ENCODE data around the gene LSM14B.

Gene LSM14B

GRCh38 chr20:62164879-62165761 lies 42.8 kb downstream of the LSM14B start:
- no peak for DNase-seq

GRCh38 chr20:62165762-62166399 lies 43.6 kb downstream of the LSM14B start:
- no peak for DNase-seq

- no peak for DNase-seq
Measured at GRCh38 chr20:62167474-62167873, 45.2 kb downstream of the LSM14B start.

GRCh38 chr20:62168061-62168460 lies 45.8 kb downstream of the LSM14B start:
- no peak for DNase-seq

GRCh38 chr20:62168890-62169435 lies 46.7 kb downstream of the LSM14B start:
- DNase-seq, result no peak

DNA sequence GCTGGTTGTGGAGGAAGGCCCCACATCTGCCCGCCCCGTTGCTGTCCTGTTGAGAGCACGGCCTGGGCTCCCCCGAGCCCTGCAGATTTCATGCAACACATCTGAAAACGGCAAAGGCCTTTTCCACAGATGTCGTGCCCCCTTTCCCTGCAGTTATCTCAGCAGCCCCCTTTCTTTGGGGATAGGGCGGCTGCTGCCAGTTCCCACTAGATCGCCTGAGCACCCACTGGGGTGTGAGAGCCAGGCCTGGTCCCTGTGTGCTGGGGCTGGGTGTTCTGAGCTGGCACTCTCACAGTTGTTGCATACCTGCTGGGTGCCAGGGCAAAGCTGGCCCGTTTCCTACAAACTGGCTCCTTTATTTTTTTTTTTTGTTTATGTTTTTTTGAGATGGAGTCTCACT lies 48.3 kb downstream of the LSM14B start:
- DNase-seq, result no peak

DNA sequence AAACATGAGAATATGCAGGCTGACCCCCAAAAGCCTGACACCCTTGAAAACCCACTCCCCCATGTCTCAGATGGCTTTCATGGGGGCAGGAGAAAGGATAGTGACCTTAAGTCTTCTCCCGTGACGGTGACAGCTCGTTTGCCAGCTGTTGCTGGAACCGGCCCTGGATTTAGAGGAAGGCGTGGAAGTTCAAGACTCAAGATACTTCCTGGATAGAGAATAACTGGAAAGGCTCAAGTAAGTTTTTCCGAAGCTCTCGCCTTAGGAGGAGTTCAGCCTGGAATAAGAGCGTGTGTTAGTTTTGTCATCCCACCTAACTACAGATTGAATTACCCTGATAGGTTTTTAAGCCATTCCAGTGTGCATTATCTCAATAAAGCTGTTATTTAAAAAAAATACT lies 49.0 kb downstream of the LSM14B start:
- DNase-seq, result no peak

DNA sequence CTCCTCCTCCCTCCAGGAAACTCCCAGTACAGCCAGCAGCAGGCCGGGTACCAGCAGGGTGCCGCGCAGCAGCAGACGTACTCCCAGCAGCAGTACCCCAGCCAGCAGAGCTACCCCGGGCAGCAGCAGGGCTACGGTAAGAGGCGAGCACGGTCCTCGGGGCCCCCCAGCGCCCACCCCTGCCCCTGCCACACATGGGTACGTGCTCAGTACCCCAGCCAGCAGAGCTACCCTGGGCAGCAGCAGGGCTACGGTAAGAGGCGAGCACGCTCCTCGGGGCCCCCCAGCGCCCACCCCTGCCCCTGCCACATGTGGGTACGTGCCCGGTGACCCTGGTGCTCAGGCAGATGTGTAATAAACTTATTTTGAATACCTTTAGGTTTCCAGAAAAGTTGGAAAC lies 50.4 kb downstream of the LSM14B start:
- DNase-seq, result no peak

DNA sequence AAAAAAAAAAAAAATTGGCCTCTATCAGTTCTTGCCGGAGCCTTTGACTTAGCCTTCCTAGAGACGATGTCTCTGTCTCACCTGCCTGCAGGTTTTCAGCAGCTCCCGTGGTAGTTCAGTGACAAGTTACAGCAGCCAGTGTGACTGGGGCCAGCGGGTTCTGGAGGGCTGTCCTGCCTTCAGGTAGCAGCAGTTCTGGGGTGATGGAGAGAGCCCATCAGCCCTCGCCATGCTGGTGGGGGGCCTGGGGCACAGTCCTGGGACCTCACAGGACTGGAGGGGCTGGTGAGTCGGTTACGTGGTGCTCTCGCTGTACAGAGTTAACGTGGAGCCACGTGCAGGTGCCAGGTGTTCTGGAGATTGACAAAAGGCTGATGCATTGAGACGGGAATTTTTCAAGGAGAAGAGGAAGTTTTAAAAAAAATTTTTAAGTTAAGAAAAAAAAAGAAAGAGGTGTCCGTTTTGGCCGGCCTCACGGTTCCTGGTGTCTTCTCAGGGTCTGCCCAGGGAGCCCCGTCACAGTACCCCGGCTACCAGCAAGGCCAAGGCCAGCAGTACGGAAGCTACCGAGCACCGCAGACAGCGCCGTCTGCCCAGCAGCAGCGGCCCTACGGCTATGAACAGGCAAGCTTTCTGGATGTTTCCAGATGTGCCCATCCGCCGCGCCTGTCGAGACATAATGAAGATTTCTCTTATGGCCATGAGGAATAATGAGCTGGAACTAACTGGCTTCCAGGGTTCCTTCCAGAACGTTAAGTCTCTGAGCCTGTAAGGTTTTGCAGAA lies 51.9 kb downstream of the LSM14B start:
- no peak for DNase-seq

- DNase-seq, result no peak
Measured at GRCh38 chr20:62174870-62175624, 52.8 kb downstream of the LSM14B start.

DNA sequence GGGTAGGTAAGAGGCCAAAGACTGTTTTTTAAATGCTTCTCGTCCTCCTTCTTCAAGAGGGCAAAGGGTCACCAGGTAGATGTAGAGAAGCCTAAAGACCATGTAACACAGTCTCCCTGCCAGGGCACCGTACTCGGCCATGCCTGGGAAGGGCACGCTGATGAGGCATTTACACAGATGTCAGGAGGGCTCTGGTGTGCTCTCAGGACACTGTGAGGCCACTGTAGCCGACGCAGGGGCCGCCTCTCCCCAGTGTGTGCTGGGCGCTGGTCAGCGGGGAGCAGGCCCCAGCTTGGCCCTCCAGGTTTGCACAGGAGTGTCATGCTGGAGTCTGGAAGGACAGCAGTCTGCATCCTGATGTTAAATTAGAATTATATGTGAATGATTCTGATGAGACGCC lies 53.4 kb downstream of the LSM14B start:
- no peak for DNase-seq

DNA sequence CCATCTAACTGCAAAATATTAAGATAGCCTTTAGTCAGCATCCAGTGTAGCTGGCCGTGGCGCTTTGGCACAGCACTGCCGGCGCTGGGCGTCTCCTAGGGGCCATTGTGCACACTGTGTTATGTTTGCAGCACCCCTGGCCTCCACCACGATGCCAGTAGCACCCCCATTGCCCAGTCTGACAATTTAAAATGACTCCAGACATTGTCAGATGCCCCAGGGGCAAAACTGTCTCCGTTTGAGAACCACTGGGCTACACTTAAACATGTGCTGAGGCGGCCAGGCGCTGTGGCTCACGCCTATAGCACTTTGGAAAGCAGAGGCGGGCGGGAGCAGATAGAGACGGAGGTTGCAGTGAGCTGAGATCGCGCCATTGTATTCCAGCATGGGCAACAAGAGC lies 54.6 kb downstream of the LSM14B start:
- DNase-seq, result no peak

GRCh38 chr20:62177307-62177706 lies 55.0 kb downstream of the LSM14B start:
- no peak for DNase-seq

DNA sequence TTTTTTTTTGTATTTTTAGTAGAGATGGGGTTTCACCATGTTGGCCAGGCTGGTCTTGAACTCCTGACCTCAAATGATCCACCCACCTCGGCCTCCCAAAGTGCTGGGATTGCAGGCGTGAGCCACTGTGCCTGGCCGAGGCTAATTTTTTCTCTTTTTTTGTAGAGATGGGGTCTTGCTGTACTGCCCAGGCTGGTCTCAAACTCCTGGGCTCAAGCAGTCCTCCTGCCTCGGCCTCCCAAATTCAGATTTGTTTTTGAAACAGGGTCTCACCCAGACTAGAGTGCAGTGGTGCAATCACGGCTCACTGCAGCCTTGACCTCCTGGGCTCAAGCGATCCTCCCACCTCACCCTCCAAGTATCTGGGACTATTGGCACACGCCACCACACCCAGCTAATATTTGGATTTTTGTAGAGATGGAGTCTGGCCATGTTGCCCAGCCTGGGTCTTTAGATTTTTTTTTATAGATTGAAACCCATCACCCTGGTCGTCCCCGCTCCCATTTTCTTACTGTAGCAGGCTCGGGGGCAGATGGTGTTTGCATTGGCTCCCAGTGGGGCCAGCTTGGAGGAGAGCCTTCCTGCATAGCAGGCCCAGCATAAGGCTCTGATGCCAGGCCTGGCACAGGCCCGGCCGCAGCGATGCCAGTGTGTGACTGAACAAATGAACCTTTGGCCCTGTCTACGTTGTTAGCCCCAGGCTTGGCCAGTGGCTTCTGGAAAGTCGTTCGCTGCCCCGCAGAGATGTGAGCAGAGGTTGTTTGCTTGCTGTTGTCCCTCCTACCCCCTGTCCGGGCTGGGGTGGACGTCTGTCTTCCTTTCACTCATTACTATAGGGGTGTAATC lies 56.3 kb downstream of the LSM14B start:
- no peak for DNase-seq

DNA sequence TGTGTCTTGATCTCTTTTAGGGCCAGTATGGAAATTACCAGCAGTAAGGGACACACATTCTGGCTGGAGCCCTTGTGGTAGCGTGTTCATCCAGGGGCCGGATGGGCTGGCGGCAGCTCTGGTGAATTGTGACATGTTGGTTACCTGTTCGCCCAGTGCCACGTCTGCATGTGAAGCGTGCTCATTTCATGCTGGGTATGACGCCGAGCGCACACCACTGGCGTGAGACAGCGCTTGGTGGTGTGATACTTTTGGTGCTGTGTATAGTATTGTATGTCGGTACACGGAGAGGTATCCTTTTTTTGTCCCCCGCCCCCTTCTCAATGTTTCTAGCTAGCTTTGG lies 56.9 kb downstream of the LSM14B start:
- DNase-seq, result no peak

DNA sequence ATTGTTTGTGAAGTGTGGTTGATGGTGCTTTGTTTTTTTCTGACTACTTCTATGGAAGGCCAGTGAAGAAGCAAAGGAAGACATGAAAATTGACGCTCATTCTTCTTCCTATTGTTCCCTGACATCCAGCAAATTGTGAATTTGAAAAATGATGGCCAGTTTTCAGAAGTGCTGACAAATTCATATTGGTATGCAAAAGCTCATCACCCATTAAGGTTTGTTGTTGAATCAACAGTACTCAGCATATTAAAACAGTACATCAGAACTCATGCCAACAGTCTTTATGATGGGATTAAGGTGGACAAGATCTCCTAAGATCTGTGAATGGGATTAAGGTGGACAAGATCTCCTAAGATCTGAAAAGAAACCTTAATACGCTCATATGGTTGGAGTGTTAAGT lies 59.5 kb downstream of the LSM14B start:
- no peak for DNase-seq

DNA sequence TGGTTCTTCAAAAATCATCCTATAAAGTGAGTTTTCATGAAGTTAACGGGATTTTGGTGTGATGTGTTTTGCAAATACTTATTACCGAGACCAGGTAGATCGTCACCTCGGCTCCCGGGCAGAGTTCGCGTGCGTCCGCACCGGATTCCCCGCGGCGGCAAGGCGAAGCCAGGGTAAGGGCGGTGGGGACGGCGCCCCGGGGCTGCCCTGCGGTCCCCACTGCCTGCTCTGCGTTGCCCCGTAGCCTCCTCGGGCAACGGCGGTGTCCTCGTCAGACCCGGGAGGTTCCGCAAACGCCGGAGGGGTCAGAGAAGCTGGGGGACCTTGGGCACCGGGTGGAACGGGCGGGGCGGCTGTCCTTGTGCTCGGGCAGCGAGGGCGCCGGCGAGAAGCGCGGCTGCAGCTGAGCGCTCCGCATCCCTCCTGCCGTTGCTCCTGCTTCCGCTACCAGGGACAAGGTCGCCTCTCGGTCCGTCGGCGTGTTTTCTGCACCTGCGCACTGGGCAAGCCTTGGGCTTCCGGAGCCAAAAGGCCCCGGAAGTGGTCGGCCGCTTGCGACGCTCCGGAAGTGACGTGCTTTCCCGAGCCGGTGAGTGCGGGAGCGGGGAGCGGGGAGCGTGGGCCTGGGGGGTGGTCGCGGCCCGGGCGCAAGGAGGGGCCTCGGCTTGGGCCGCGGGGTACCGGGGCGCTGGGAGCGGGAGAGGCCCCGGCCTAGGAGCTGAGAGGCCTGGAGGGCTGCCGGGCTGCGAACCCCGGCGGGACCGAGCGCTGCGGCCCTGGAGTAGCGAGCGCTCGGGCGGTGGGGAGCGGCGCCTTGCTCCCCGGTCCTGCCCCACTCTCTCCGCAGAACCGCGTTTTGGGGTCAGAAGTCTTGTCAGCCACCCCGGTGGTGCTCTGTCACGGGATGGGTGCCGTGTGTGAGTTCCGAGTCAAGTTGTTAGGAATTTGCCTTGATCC lies 60.5 kb downstream of the LSM14B start, which contains the start of gene MTG2:
Gene MTG2, plus strand, starts transcription at position 560 of the 957 bp plus-strand sequence. CDS start 10,393 bp downstream, outside the sequence.
- peak; percentile 93 to 97 for DNase-seq

- DNase-seq, result no peak
Measured at GRCh38 chr20:62183426-62184142, 61.3 kb downstream of the LSM14B start.
